ENCODE measurements around the gene CRELD1. TPM values are rescaled to one million over a fixed set of nuclear protein-coding genes. Genes with fewer than 3 reads are reported as not detected.

CRELD1 gene
- total RNA-seq, 1 donor from 2014 or later: 25.3 TPM

DNA sequence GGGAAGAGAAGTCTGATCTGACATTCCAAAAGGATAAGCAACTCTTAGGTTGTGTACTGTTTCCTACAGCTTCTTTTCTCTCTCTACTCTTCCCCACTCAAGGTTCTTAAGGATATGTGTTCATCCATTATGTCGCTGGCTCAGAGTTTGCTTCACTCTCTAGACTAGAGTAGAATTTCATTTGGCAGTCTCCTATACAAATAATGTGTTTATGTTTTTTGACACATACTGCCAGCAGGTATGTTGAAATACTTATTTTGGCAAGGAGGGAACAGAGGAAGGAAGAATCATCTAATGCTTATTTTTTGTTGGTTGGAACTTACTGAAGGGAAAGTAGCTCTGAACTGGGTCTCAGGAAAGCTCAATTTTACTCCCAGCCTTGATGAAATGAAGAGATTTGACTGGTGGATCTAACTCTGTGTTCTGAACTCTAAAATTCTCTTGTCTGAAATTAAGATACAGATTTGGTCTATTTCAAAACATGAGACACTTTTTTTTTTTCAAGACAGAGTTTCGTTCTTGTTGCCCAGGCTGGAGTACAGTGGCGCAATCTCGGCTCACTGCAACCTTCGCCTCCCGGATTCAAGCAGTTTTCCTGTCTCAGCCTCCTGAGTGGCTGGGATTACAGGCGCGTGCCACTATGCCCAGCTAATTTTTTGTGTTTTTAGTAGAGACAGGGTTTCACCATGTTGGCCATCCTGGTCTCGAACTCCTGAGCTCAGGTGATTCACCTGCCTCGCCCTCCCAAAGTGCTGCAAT, 60.6 kb downstream of the CRELD1 start:
- no peaks in the 10 kb centered on the region for H3K9me3 Mint-ChIP-seq (ENCODE audit: unreplicated experiment)
- H3K27me3 Mint-ChIP-seq (ENCODE audit: unreplicated experiment): no peaks in the 10 kb centered on the region
- H3K4me1 Mint-ChIP-seq (ENCODE audit: unreplicated experiment): peaks cover 2% of the 10 kb centered on the region
- H3K4me3 Mint-ChIP-seq (ENCODE audit: unreplicated experiment): no peak overlapping the region
- peaks cover 2% of the 10 kb centered on the region for H3K36me3 Mint-ChIP-seq (ENCODE audit: unreplicated experiment)
- H3K27ac Mint-ChIP-seq (ENCODE audit: unreplicated experiment): no peak overlapping the region
- TF ChIP-seq, protein P1, sequence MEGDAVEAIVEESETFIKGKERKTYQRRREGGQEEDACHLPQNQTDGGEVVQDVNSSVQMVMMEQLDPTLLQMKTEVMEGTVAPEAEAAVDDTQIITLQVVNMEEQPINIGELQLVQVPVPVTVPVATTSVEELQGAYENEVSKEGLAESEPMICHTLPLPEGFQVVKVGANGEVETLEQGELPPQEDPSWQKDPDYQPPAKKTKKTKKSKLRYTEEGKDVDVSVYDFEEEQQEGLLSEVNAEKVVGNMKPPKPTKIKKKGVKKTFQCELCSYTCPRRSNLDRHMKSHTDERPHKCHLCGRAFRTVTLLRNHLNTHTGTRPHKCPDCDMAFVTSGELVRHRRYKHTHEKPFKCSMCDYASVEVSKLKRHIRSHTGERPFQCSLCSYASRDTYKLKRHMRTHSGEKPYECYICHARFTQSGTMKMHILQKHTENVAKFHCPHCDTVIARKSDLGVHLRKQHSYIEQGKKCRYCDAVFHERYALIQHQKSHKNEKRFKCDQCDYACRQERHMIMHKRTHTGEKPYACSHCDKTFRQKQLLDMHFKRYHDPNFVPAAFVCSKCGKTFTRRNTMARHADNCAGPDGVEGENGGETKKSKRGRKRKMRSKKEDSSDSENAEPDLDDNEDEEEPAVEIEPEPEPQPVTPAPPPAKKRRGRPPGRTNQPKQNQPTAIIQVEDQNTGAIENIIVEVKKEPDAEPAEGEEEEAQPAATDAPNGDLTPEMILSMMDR (IDR thresholded peaks at IDR 0.05): no peak
- DNase-seq (ENCODE audit: extremely low spot score, unreplicated experiment): no peak

Other genes with a start within 250 kb of the CRELD1 start
- 0.26 TPM in 1 of 2 replicates, not detected in the other for gene CPNE9, start 230.0 kb upstream of the CRELD1 start, total RNA-seq
- 18.3 and 23.0 TPM in 2 replicates for gene BRPF1, start 202.1 kb upstream of the CRELD1 start, total RNA-seq
- 34.8 and 37.9 TPM in 2 replicates for gene OGG1, start 183.9 kb upstream of the CRELD1 start, total RNA-seq
- gene CAMK1, start 163.9 kb upstream of the CRELD1 start, total RNA-seq: 8.8 and 10.7 TPM in 2 replicates
- gene TADA3, start 141.4 kb upstream of the CRELD1 start, total RNA-seq: 63.4 and 66.0 TPM in 2 replicates
- 140 and 142 TPM in 2 replicates for gene ARPC4, start 140.8 kb upstream of the CRELD1 start, total RNA-seq
- 53.6 and 54.8 TPM in 2 replicates for gene TTLL3, start 123.6 kb upstream of the CRELD1 start, total RNA-seq
- 35.9 and 36.1 TPM in 2 replicates for gene RPUSD3, start 89.8 kb upstream of the CRELD1 start, total RNA-seq
- gene CIDEC, start 53.6 kb upstream of the CRELD1 start, total RNA-seq: not detected in 2 replicates
- 28.5 and 31.5 TPM in 2 replicates for gene JAGN1, start 43.2 kb upstream of the CRELD1 start, total RNA-seq
- 0.89 and 1.4 TPM in 2 replicates for gene IL17RE, start 31.0 kb upstream of the CRELD1 start, total RNA-seq
- gene IL17RC, start 16.7 kb upstream of the CRELD1 start, total RNA-seq: 36.5 and 36.6 TPM in 2 replicates
- 6.6 and 7.9 TPM in 2 replicates for gene PRRT3, start 18.6 kb downstream of the CRELD1 start, total RNA-seq
- 67.1 and 67.7 TPM in 2 replicates for gene EMC3, start 53.0 kb downstream of the CRELD1 start, total RNA-seq
- 6.5 and 8.0 TPM in 2 replicates for gene FANCD2, start 92.6 kb downstream of the CRELD1 start, total RNA-seq
- not detected in 2 replicates for gene FANCD2OS, start 174.4 kb downstream of the CRELD1 start, total RNA-seq
- gene BRK1, start 181.8 kb downstream of the CRELD1 start, total RNA-seq: 140 and 144 TPM in 2 replicates
- 52.2 and 53.0 TPM in 2 replicates for gene VHL, start 207.9 kb downstream of the CRELD1 start, total RNA-seq
- 1.3 and 1.5 TPM in 2 replicates for gene IRAK2, start 231.1 kb downstream of the CRELD1 start, total RNA-seq

All from osteocyte (in vitro differentiated cells).